ENCODE results near the gene GPRC5A. TPM values are rescaled to one million over a fixed set of nuclear protein-coding genes. Genes with fewer than 3 reads are reported as not detected.

GPRC5A gene
- total RNA-seq, 1 donor from 2014 or later = 26.8 TPM

DNA sequence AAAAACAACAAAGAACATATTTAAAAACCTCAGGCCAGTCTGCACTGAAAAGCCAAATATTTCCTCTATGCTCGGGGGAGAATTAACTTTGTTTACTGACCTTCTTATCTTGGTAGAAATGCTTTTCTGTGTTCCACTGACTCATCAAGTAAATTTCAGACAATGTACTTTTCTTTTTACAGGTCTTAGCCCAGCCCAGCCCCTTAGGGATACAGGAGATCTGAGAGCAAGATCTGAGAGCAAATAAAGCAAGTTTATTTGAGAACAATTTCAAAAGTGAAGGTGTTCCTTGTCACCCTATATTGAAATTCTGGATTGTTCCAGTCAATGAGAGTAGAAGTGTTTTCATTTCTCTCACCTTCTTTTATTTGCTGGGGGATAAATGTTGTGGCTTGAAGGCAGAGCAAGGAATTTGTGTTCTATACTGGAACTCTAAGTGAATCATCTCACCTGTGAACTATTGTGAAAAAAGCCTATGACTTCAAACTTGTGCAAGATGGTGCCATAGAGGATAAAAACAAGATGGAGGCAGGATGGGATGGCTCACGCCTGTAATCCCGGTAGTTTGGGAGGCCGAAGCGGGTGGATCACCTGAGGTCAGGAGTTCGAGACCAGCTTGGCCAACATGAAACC lies 7.9 kb upstream of the GPRC5A start:
- Histone ChIP-seq H3K36me3 (no peaks in the 10 kb centered on the region), H3K4me1 (no peaks in the 10 kb centered on the region), H3K9me3 (no peaks in the 10 kb centered on the region), H3K27me3 (no peaks in the 10 kb centered on the region), H3K27ac (no peak overlapping the region), H3K4me3 (no peak overlapping the region)
- TF ChIP-seq, protein P1, sequence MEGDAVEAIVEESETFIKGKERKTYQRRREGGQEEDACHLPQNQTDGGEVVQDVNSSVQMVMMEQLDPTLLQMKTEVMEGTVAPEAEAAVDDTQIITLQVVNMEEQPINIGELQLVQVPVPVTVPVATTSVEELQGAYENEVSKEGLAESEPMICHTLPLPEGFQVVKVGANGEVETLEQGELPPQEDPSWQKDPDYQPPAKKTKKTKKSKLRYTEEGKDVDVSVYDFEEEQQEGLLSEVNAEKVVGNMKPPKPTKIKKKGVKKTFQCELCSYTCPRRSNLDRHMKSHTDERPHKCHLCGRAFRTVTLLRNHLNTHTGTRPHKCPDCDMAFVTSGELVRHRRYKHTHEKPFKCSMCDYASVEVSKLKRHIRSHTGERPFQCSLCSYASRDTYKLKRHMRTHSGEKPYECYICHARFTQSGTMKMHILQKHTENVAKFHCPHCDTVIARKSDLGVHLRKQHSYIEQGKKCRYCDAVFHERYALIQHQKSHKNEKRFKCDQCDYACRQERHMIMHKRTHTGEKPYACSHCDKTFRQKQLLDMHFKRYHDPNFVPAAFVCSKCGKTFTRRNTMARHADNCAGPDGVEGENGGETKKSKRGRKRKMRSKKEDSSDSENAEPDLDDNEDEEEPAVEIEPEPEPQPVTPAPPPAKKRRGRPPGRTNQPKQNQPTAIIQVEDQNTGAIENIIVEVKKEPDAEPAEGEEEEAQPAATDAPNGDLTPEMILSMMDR (IDR thresholded peaks at IDR 0.05) = no peak
- TF ChIP-seq POLR2AphosphoS5 (IDR thresholded peaks at IDR 0.05; ENCODE audit: insufficient read depth in 1 of 2, low read depth in 1 of 2) = peak in 1 of 2 donors; percentile 58
- no peak for DNase-seq (ENCODE audit: extremely low spot score in 2 of 2)
- intact Hi-C loops (cut with DNase I) = no loop called here

DNA sequence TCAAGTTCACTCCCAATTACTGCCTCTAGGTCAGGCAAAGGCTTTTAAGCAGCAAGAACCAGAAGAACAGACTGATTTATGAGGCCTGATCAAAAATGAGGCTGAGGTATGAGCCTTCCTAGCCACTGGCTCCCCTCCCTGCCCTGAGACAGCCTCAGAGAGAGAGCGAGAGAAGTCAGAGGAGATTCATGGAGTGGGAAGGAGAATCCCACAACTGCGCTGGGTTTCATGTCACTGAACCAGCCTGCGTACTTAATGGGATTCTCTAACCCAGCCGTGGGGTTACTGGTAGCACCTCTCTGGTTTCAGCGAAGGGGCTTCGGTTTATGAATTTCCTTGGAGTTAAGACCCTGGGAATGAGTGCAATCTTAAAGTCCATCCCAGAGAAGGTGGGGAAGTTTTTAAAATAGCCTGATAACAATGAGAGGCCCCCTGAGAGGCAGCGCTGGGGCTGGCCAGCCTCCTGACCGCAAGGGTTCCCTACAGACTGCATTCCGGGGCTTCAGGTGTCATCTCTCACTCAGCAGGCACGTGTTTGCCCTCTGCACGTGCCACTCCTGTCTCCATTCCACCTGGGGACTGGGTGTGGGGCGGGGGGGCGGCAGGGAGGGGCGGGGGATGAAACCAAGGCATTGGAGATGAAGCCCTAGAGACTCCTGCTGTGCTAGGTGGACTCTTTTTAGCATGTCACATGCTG lies 6.1 kb upstream of the GPRC5A start:
- no peaks in the 10 kb centered on the region for H3K9me3 ChIP-seq
- H3K4me3 ChIP-seq = no peak overlapping the region
- DNase-seq (ENCODE audit: extremely low spot score in 2 of 2) = no peak
- no peaks in the 10 kb centered on the region for H3K36me3 ChIP-seq
- TF ChIP-seq, protein P1 (IDR thresholded peaks at IDR 0.05) = no peak
- TF ChIP-seq POLR2A (IDR thresholded peaks at IDR 0.05) (no peak), POLR2AphosphoS5 (IDR thresholded peaks at IDR 0.05; ENCODE audit: insufficient read depth in 1 of 2, low read depth in 1 of 2) (no peak)
- H3K4me1 ChIP-seq = peaks cover 5% of the 10 kb centered on the region
- H3K27me3 ChIP-seq = no peaks in the 10 kb centered on the region
- intact Hi-C loops (cut with DNase I) = no loop called here
- no peak overlapping the region for H3K27ac ChIP-seq

DNA sequence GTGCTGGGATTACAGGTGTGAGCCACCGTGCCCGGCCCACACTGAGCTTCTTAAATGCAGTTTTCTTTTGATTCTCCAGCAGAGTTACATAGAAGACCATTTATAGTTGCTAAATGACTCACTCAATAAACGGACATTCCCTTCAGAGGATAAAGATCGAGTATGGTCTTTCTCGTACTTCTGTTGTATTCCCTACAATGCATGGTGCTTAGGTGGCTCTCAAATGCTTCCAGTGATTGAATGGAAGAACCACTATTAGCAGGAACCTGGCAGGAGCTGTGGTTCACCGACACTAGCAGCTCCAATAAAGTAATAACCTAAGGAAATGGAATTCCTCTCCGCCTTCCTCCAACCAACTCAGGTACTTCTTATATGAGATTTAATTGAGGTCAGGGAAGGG lies 3.9 kb upstream of the GPRC5A start:
- H3K36me3 ChIP-seq = no peaks in the 10 kb centered on the region
- no peak overlapping the region for H3K4me3 ChIP-seq
- TF ChIP-seq POLR2AphosphoS5 (IDR thresholded peaks at IDR 0.05; ENCODE audit: insufficient read depth in 1 of 2, low read depth in 1 of 2) (no peak), POLR2A (IDR thresholded peaks at IDR 0.05) (no peak)
- TF ChIP-seq, protein P1 (IDR thresholded peaks at IDR 0.05) = no peak
- no peaks in the 10 kb centered on the region for H3K27me3 ChIP-seq
- no peak overlapping the region for H3K27ac ChIP-seq
- H3K4me1 ChIP-seq = peaks cover 25% of the 10 kb centered on the region
- no peaks in the 10 kb centered on the region for H3K9me3 ChIP-seq
- intact Hi-C loops (cut with DNase I) = no loop called here
- no peak for DNase-seq (ENCODE audit: extremely low spot score in 2 of 2)

DNA sequence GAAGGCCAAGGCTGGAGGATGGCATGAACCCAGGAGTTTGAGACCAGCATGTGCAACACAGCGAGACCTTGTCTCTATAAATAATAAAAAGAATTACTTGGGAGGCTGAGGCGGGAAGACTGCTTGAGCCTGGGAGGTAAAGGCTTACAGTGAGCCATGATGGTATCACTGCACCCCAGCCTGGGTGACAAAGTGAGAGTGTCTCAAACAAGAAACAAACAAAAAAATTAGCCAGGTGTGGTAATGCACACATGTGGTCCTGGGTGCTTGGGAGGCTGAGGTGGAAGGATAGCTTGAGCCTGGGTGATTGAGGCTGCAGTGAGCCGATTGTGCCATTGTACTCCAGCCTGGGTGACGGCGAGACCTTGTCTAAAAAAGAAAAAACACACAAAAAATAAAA lies 1.7 kb upstream of the GPRC5A start:
- no peak for DNase-seq (ENCODE audit: extremely low spot score in 2 of 2)
- Histone ChIP-seq H3K4me1 (peaks cover 28% of the 10 kb centered on the region), H3K9me3 (no peaks in the 10 kb centered on the region), H3K27me3 (no peaks in the 10 kb centered on the region), H3K36me3 (no peaks in the 10 kb centered on the region), H3K4me3 (no peak overlapping the region), H3K27ac (peak overlapping the region; percentile 87)
- TF ChIP-seq, protein P1 (IDR thresholded peaks at IDR 0.05) = no peak
- TF ChIP-seq POLR2A (IDR thresholded peaks at IDR 0.05) (no peak), POLR2AphosphoS5 (IDR thresholded peaks at IDR 0.05; ENCODE audit: insufficient read depth in 1 of 2, low read depth in 1 of 2) (no peak)
- intact Hi-C loops (cut with DNase I) = no loop called here

DNA sequence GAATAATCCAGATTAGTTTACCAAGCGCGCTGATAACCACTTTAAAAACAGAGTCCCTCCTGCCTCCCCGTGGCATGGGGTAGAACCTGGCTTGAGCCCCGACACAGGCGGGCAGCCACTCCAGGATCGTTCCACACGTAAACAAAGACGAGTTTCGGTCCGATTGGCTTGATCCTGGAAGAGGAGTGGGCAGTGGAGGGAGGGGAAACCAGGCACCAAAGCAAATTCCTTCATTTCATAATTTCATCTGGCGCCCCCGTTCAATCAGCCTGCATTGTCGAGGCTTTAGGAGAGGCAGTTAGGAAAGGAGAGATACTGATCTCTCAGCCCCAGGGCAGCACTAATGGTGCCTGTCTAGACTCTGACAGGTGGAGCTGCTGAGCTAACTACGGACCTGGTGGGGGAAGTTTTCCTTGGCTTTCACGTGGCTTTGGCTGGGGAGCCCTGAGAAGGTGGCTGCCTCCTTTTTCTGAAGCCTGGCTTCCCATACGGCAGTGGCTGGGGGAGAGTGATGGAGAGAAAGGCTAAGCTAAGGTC lies 751 bp upstream of the GPRC5A start:
- Histone ChIP-seq H3K4me1 (peaks cover 28% of the 10 kb centered on the region), H3K4me3 (peak overlapping the region; percentile 52 to 54), H3K27ac (peak overlapping the region; percentile 87), H3K27me3 (no peaks in the 10 kb centered on the region), H3K36me3 (no peaks in the 10 kb centered on the region), H3K9me3 (no peaks in the 10 kb centered on the region)
- no peak for DNase-seq (ENCODE audit: extremely low spot score in 2 of 2)
- intact Hi-C loops (cut with DNase I) = no loop called here
- TF ChIP-seq POLR2A (IDR thresholded peaks at IDR 0.05) = no peak
- TF ChIP-seq POLR2AphosphoS5 (IDR thresholded peaks at IDR 0.05; ENCODE audit: insufficient read depth in 1 of 2, low read depth in 1 of 2) = no peak
- TF ChIP-seq, protein P1 (IDR thresholded peaks at IDR 0.05) = no peak
